ENCODE measurements around the gene LAMA3. TPM values are rescaled to one million over a fixed set of nuclear protein-coding genes. Genes with fewer than 3 reads are reported as not detected.

Gene LAMA3
- total RNA-seq, 2 donors from 2014 or later: 0.58 to 1.3 TPM

DNA sequence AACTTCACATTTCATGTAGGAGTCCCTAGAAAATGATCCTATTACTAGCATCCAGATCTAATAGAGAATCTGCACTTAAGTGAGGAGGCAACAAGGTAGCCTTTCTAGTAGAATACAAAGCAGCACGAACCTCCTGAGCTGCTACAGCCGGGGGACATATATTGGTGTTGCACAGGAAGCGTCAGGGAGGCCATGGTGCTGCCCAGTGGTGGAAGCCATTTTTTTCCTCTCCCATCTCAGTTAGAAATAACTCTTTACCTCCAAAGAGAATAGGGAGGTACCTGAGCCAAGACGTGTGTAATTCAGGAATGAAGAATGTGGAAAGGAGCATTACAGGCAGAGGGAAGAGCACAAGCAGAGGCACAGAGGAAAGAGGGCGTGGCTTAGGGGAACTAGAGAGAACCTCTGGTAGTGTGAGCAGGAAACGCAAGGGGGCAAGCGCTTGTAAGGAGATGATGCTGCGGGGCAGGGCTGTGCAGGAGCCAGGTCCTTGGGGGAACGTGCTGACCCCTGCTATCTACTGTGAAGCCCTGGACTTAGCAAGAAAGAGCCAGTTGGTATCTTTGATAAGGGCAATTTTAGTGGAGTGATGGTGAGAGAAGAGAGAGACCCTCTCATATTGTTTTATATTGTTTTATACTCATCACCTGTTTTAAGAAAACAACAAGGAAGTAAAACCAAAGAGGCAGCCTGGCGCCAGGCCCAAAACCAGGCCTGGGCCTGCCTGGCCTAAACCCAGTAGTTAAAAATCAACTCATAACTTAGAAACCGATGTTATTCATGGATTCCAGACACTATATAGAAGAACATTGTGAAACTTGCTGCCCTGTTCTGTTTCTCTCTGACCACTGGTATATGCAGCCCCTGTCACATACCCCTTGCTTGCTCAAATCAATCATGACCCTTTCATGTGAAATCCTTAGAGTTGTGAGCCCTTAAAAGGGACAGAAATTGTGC lies 275.3 kb downstream of the LAMA3 start:
- DNase-seq: no peak
- TF ChIP-seq, protein P1, sequence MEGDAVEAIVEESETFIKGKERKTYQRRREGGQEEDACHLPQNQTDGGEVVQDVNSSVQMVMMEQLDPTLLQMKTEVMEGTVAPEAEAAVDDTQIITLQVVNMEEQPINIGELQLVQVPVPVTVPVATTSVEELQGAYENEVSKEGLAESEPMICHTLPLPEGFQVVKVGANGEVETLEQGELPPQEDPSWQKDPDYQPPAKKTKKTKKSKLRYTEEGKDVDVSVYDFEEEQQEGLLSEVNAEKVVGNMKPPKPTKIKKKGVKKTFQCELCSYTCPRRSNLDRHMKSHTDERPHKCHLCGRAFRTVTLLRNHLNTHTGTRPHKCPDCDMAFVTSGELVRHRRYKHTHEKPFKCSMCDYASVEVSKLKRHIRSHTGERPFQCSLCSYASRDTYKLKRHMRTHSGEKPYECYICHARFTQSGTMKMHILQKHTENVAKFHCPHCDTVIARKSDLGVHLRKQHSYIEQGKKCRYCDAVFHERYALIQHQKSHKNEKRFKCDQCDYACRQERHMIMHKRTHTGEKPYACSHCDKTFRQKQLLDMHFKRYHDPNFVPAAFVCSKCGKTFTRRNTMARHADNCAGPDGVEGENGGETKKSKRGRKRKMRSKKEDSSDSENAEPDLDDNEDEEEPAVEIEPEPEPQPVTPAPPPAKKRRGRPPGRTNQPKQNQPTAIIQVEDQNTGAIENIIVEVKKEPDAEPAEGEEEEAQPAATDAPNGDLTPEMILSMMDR (conservative IDR thresholded peaks at IDR 0.05): no peak

DNA sequence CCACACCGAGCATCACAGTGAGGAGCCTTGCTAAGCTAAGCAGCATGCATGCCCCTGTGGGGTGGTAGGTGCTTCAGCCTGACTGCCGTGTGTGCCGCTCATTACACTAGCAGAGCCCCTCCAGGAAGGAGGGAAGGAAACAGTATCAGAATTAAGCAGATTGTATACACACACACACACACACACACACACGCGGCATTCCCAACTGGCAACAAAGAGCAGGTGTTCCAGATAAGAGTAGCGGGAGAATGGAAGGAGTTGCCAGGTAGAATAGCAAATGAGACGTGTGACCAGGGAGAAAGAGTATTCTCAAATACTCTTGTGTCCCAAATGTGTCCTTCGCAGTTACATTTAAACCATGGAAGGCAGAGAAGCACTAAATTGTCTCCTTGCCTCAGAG lies 277.7 kb downstream of the LAMA3 start:
- Histone ChIP-seq H3K27me3 (ENCODE audit: control insufficient read depth, insufficient read depth, low read length, poor library complexity, severe bottlenecking) (no peaks in the 10 kb centered on the region), H3K4me1 (ENCODE audit: control insufficient read depth, insufficient read depth, low read length) (no peaks in the 10 kb centered on the region), H3K9ac (ENCODE audit: extremely low read depth, low read length, poor library complexity, severe bottlenecking) (no peak overlapping the region), H3K36me3 (ENCODE audit: control insufficient read depth, insufficient read depth, low read length) (no peaks in the 10 kb centered on the region), H3K4me3 (ENCODE audit: low read length) (no peak overlapping the region), H3K27ac (ENCODE audit: low read depth, low read length) (no peak overlapping the region), H3K9me3 (ENCODE audit: control insufficient read depth, low read length) (no peaks in the 10 kb centered on the region)
- Mint-ChIP-seq H3K27ac (no peak overlapping the region), H3K27me3 (ENCODE audit: insufficient read depth) (no peaks in the 10 kb centered on the region), H3K36me3 (ENCODE audit: low read depth) (no peaks in the 10 kb centered on the region), H3K4me3 (no peak overlapping the region), H3K9me3 (peaks cover 2% of the 10 kb centered on the region), H3K4me1 (peaks cover 34% of the 10 kb centered on the region)
- DNase-seq: no peak
- 82 to 93% methylated on average over 3 to 7 of the region's 8 CpGs for WGBS, 2 experiments (ENCODE audit: insufficient coverage in 1 of 2, insufficient read length in 1 of 2)
- TF ChIP-seq, protein P1 (conservative IDR thresholded peaks at IDR 0.05): no peak

More for the DNA sequence above, 275.3 kb downstream of the LAMA3 start:
- 94 to 96% methylated on average over 8 to 11 of the region's 11 CpGs for WGBS, 2 experiments (ENCODE audit: insufficient coverage in 1 of 2, insufficient read length in 1 of 2)
- Histone ChIP-seq H3K27me3 (ENCODE audit: control insufficient read depth, insufficient read depth, low read length, poor library complexity, severe bottlenecking) (no peaks in the 10 kb centered on the region), H3K36me3 (ENCODE audit: control insufficient read depth, insufficient read depth, low read length) (no peaks in the 10 kb centered on the region), H3K4me3 (ENCODE audit: low read length) (no peak overlapping the region), H3K27ac (ENCODE audit: low read depth, low read length) (no peak overlapping the region), H3K9me3 (ENCODE audit: control insufficient read depth, low read length) (no peaks in the 10 kb centered on the region), H3K9ac (ENCODE audit: extremely low read depth, low read length, poor library complexity, severe bottlenecking) (no peak overlapping the region), H3K4me1 (ENCODE audit: control insufficient read depth, insufficient read depth, low read length) (no peaks in the 10 kb centered on the region)
- Mint-ChIP-seq H3K27me3 (ENCODE audit: insufficient read depth) (no peaks in the 10 kb centered on the region), H3K4me1 (peaks cover 30% of the 10 kb centered on the region), H3K4me3 (no peak overlapping the region), H3K27ac (peak overlapping the region; percentile 45), H3K36me3 (ENCODE audit: low read depth) (no peaks in the 10 kb centered on the region), H3K9me3 (peaks cover 2% of the 10 kb centered on the region)

DNA sequence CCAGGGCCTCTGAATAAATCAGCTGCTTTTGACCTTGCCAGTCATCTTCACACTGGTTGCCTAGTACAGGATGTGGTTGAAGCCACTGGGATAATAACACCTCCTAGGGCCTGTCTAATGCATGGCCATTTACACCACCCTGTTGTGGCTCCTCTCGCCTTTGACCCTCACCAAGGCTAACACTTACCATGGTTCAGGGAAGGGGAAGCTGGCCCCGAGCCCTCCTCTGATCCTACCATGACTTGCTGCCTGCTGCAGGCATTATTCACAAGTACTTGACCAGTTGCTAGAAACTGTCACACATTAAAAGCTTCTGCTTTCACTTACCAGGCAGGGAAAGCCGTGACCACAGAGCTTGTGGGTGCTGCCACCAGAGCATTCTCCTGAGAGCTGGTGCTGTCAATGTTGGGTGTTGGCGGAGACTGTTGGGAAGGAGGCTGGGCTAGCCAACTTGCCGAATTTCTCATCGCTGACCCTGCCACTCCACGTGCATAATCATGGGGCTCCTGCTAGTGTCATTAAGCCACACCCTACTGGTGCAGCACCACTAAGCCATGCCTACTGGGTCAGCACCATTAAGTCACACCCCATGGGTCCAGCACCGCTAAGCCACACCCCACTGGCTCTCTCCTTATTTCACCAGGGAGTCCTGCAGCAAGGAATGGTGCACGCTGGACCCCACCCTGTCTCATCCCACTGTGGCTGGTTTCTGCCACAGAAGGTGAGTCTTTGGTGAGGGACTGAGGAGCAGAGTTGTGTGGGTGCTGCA lies 278.3 kb downstream of the LAMA3 start:
- no peak overlapping the region for H3K9ac ChIP-seq (ENCODE audit: extremely low read depth, low read length, poor library complexity, severe bottlenecking)
- Mint-ChIP-seq H3K27me3 (ENCODE audit: insufficient read depth) (no peaks in the 10 kb centered on the region), H3K36me3 (ENCODE audit: low read depth) (no peaks in the 10 kb centered on the region), H3K4me3 (no peak overlapping the region), H3K4me1 (peaks cover 34% of the 10 kb centered on the region), H3K9me3 (peaks cover 2% of the 10 kb centered on the region), H3K27ac (no peak overlapping the region)
- TF ChIP-seq, protein P1 (conservative IDR thresholded peaks at IDR 0.05): no peak
- H3K4me3 ChIP-seq (ENCODE audit: low read length): no peak overlapping the region
- H3K36me3 ChIP-seq (ENCODE audit: control insufficient read depth, insufficient read depth, low read length): no peaks in the 10 kb centered on the region
- no peak overlapping the region for H3K27ac ChIP-seq (ENCODE audit: low read depth, low read length)
- no peak for DNase-seq
- no peaks in the 10 kb centered on the region for H3K4me1 ChIP-seq (ENCODE audit: control insufficient read depth, insufficient read depth, low read length)
- no peaks in the 10 kb centered on the region for H3K9me3 ChIP-seq (ENCODE audit: control insufficient read depth, low read length)
- no peaks in the 10 kb centered on the region for H3K27me3 ChIP-seq (ENCODE audit: control insufficient read depth, insufficient read depth, low read length, poor library complexity, severe bottlenecking)
- WGBS, 2 experiments (ENCODE audit: insufficient coverage in 1 of 2, insufficient read length in 1 of 2): 92% methylated on average over 5 to 9 of the region's 9 CpGs

Measured in endodermal cell (in vitro differentiated cells).